GM08714 (cell line): Measurements from ENCODE around the gene TRMO.
"Not testable (repeated sequence)": the region's sequence is repeated elsewhere in the genome, so short reads cannot be mapped to it uniquely, and the experiment has no call there.

Experiments
- H3K4me3 ChIP-seq: fragments of 200-500 bp; sonication (Bioruptor generic); 2 replicates; pipeline ENCODE4 v1.5.1; 2014; ENCODE audit warnings: mild to moderate bottlenecking, low read length, inconsistent platforms
- ZNF274 ChIP-seq: IDR thresholded peaks from 2 replicates; pipeline ENCODE4 v1.6.1; 2012; ENCODE audit warnings: mild to moderate bottlenecking, low read depth, low read length

TRMO gene, protein sequence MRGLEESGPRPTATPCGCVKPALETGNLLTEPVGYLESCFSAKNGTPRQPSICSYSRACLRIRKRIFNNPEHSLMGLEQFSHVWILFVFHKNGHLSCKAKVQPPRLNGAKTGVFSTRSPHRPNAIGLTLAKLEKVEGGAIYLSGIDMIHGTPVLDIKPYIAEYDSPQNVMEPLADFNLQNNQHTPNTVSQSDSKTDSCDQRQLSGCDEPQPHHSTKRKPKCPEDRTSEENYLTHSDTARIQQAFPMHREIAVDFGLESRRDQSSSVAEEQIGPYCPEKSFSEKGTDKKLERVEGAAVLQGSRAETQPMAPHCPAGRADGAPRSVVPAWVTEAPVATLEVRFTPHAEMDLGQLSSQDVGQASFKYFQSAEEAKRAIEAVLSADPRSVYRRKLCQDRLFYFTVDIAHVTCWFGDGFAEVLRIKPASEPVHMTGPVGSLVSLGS

DNA sequence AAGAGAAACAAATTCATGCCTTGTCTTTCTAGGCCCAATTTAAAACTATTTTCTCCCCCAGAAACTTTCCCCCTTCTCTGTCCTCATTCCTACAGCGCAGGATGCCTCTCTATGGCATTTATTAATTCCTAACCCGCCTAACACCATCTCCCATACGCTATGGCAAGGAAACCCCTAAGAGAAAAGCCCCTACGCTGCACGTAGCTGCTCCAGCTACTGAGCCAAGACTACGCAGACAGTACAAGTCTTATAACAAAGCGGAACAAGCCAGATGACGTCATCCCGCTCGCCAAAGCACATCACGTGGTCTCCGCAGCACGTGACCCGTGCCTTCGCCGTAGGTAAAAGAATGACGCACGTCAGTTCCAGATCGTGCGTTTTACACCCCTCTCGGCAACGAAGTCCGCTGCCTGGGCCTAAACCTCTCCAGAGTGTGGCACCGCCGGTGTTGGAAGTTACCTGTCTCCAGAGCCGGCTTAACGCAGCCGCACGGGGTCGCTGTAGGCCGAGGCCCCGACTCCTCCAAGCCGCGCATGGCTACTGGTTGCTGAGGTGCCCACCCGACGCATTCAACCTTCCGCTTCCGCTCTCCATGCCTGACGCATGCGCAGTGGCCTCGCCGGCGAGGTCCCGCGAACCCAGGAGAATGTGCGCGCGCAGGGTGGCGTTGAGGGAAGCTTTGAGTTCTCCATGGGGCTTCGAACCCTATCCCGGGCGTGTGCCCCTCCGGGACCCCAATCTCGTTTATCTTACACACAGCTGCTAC, at the start of gene TRMO:
Gene TRMO (minus strand): TSS at position 542 of the 766 bp plus-strand sequence. CDS start 7 bp downstream, at position 535.
- TF ChIP-seq ZNF274 = no peak
- peak within 1 kb of the TSS; percentile 87 for H3K4me3 ChIP-seq

- TF ChIP-seq ZNF274 = no peak
- H3K4me3 ChIP-seq = no peak overlapping the region
These were observed 47.9 kb upstream of the TRMO start for GRCh38 chr9:97970165-97970564.

- TF ChIP-seq ZNF274 = no peak
- H3K4me3 ChIP-seq = no peak overlapping the region
These were observed 46.7 kb upstream of the TRMO start for GRCh38 chr9:97969014-97969413.

GRCh38 chr9:97966493-97966892, 44.2 kb upstream of the TRMO start:
- no peak for TF ChIP-seq ZNF274
- no peak overlapping the region for H3K4me3 ChIP-seq

DNA sequence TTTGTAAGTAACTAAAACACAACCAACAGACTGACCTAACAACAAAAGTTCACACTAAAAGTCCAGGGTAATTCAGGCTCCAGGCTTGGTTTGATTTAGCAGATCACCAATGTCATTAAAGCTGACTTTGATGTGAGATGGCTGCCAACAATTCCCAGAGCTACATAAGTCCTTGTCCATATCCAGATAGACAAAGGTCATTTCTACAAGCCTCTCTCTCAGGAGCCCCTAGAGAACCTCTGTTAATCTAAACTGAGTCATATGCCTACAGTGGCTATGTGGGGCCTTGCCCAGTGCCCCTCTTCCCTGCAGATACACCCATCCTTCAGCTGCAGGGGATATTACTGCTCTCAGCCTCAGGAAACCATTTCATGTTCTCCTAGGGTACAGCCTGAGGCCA, 42.6 kb upstream of the TRMO start:
- no peak overlapping the region for H3K4me3 ChIP-seq
- no peak for TF ChIP-seq ZNF274

GRCh38 chr9:97963232-97963631, 40.9 kb upstream of the TRMO start:
- no peak for TF ChIP-seq ZNF274
- no peak overlapping the region for H3K4me3 ChIP-seq

DNA sequence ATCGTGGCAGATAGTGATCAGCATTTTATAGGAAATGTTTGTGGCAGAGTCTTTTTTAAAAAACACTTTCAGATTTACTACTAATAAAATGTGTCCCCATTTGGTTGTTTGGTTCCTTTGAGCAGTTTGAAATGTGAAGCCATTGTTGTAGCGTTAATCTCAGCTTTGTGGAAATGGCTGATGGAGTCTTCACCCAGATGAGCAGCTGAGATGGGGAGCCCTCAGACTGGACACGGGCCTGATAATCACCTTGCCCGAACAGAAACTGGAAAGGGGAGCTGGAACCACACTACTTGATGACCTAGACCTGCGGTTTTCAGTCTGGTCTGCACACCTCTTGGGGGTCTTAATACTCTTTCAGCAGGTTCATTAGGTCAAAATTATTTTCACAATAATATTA, 40.3 kb upstream of the TRMO start:
- H3K4me3 ChIP-seq = no peak overlapping the region
- no peak for TF ChIP-seq ZNF274

DNA sequence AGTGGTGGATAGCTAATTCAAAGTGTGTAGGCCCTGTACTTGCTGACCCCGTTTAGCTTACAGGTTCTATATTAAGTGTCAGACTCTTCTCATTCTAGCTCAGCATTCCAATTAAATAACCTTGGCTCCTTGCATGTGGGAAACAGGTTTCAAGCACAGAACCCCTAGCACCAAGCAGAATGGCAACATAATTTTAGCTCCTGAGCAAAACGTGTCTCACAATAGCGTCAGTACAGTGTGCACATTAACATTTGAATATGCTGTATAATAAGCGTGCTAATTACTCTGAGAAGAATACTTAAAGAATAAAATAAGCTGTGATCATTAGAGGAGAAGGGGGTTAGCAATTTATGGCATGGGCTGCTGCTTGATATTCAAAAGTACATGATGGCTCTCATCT, 39.8 kb upstream of the TRMO start:
- no peak for TF ChIP-seq ZNF274
- H3K4me3 ChIP-seq = no peak overlapping the region

- no peak for TF ChIP-seq ZNF274
- H3K4me3 ChIP-seq = no peak overlapping the region
These were observed 39.1 kb upstream of the TRMO start for GRCh38 chr9:97961361-97961760.

DNA sequence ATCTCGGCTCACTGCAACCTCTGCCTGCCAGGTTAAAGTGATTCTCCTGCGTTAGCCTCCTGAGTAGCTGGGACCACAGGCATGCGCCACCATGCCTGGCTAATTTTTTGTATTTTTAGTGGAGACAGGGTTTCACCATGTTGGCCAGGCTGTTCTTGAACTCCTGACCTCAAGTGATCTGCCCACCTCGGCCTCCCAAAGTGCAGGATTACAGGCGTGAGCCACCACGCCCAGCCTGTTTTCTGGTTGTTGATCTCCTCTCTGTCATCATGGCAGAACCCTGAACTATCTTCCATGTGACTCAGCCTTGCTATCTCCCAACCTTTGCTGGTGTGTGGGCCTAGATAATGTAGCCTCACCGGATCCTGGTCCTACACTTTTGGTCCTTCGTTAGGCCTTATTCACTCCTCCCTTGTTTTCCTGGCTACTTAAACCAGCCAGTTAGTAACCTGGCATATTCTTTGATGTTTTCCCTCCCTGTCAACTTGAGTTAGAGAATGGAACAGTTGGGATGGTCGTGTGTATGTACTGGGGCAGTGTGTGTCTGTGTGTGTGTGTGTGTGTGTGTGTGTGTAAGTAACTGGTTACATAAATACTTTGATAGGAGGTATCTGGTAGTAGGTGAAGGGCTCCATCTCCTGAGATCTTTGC, 38.5 kb upstream of the TRMO start:
- H3K4me3 ChIP-seq = not testable (repeated sequence)

GRCh38 chr9:97959585-97959984, 37.3 kb upstream of the TRMO start:
- no peak overlapping the region for H3K4me3 ChIP-seq
- no peak for TF ChIP-seq ZNF274

DNA sequence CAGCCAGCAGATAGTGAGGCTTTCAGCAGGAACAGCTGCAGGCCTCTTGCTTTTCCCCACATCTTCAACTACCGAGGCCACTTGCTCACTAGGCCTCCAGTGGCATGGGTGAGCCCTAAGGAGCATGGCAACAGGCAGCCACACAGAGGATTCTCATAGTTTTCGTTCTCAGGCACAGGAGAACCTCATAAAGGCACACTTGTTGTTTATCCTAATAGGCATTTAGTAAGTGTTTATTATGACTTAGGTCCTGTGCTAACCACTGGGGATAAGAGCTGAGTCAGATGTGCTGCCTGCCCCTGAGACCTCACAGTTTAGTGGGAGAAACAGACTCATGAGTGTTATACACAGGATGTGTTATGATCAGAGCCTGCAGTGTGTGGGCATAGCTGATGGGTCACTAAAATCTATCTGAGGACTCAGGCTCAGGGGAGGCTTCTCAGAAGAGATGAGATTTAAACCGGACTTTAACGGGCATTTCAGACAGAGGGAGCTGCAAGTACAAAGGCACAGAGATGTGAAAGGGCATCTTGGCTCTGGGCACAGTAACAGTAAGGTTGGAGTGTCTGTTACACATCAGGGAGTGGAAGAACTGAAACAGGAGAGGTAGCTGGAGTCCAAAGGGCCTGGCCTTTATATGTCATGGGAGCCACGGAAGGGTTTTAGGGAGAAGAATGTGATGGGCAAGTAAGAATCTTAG, 36.7 kb upstream of the TRMO start:
- H3K4me3 ChIP-seq = no peak overlapping the region
- no peak for TF ChIP-seq ZNF274

DNA sequence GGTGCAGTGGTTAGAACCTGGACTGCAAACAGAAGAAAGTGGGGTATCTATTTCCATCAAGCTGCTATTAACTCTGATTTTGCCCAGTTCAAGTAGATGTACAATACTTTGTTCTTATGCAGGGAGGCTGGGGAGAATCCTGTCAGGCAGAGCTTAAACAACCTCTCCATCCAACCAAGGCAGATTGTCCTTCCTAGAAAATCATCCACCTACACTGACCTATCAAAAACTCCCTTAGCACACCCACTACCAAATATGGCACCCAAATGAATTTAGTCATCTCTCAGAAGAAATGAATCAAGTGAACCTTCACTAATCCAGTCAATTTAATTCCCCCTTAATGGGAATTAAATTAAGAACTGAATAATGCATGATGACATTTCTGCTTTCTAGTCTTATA, 34.0 kb upstream of the TRMO start:
- no peak for TF ChIP-seq ZNF274
- H3K4me3 ChIP-seq = no peak overlapping the region

GRCh38 chr9:97954550-97954989, 32.3 kb upstream of the TRMO start:
- H3K4me3 ChIP-seq = no peak overlapping the region
- no peak for TF ChIP-seq ZNF274

DNA sequence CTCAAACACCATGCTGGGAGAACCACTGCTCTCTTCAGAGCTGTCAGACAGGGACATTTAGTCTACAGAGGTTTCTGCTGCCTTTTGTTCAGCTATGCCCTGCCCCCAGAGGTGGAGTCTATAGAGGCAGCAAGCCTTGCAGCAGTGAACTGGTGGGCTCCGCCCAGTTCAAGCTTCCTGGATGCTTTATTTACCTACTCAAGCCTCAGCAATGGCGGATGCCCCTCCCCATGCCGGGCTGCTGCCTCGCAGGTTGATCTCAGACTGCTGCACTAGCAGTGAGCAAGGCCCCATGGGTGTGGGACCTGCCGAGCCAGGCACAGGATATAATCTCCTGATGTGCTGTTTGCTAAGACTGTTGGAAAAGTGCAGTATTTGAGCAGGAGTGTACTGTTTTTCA, 28.6 kb upstream of the TRMO start:
- H3K4me3 ChIP-seq = not testable (repeated sequence)

DNA sequence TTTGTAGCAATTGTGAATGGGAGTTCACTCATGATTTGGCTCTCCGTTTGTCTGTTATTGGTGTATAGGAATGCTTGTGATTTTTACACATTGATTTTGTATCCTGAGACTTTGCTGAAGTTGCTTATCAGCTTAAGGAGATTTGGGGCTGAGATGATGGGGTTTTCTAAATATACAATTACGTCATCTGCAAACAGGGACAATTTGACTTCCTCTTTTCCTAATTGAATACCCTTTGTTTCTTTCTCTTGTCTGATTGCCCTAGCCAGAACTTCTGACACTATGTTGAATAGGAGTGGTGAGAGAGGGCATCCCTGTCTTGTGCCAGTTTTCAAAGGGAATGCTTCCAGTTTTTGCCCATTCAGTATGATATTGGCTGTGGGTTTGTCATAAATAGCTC, 24.8 kb upstream of the TRMO start:
- H3K4me3 ChIP-seq = not testable (repeated sequence)

DNA sequence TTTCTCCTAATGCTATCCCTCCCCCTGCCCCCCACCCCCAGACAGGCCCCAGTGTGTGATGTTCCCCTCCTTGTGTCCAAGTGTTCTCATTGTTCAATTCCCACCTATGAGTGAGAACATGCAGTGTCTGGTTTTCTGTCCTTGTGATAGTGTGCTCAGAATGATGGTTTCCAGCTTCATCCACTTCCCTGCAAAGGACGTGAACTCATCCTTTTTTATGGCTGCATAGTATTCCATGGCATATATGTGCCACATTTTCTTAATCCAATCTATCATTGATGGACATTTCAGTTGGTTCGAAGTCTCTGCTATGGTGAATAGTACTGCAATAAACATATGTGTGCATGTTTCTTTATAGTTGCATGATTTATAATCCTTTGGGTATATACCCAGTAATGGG, 23.2 kb upstream of the TRMO start:
- not testable (repeated sequence) for H3K4me3 ChIP-seq
